Upper lobe of left lung (tissue), 4 donors: ENCODE results near the gene SORCS3.

ENCODE experiments used
- CTCF ChIP-seq, 6 experiments: fragments of 450-650 bp in 4 of 6; fragments of 200-600 bp in 2 of 6; sonication (generic) in 2 of 6; IDR thresholded peaks; one replicate each; pipeline ENCODE4 v1.5.1; 2016 to 2019; ENCODE audit warnings: antibody characterized with exemption in 6 of 6
- POLR2A ChIP-seq, 4 donors: fragments of 450-650 bp; IDR thresholded peaks; one replicate each; pipeline ENCODE4 v1.5.1; 2016 to 2017; ENCODE audit warnings: antibody characterized with exemption in 4 of 4, mild to moderate bottlenecking in 2 of 4

- TF ChIP-seq CTCF (IDR thresholded peaks at IDR 0.05) (no peak), POLR2A (IDR thresholded peaks at IDR 0.05) (no peak)
These were observed 263.7 kb downstream of the SORCS3 start for GRCh38 chr10:104904753-104905323.
